Activated CD4-positive, alpha-beta T cell treated with anti-CD3 and anti-CD28 coated beads, Interleukin-2, Interleukin-6, amounts not matched to agents 100 ng/mL and 50 ng/mL, durations not matched to agents 16 hours and 8 hours (primary cell): ENCODE results near the gene RYR2.

Experiments
- DNase-seq: peaks from one replicate; pipeline ENCODE4 v3.0.0-alpha.2; 2020

Gene RYR2

DNA sequence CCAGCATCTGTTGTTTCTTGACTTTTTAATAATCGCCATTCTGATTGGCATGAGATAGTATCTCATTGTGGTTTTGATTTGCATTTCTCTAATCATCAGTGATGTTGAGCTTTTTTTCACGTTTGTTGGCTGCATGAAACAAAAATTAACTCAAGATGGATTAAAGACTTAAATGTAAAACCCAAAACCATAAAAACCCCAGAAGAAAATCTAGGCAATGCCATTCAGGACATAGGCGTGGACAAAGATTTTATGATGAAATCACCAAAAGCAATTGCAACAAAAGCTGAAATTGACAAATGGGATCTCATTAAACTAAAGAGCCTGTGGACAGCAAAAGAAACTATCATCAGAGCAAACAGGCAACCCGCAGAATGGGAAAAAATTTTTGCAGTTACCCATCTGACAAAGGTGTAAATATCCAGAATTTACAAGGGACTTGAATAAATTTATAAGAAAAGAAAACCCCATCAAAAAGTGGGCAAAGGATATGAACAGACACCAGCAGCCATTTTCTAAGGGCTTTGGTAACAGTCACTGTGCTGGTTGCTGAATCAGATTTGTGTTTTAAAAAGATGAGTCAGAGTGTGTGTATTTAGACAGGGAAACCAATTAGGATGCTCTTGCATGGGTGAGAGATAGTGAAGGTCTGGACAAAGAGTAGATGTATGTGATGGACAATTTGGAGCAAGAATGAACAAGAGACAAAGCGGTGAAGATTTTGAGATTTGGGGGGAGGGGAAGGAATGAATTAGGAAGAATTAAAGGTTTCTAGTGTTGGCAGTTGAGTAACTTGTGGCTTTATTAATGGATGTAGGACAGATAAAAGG, 110.7 kb downstream of the RYR2 start:
- no peak for DNase-seq

DNA sequence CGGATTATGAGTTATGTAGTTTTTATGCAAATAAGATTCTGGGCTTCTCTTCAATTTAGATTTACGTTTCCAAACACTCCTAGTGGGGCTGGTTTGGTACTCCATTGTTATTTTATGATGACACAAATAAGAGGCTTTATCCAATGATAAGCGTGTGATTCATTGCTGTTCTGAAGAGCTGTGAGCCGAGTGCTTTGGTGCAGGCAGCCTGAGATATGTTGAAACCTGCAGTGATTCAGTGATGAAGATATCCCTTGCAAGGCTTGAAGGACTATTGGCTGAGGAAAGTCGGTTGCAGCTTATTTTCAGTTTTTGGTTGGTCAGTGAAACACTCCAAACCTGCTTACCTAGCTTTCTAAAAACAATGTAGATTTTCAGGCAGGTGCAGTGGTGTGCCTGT, 112.2 kb downstream of the RYR2 start:
- no peak for DNase-seq

DNA sequence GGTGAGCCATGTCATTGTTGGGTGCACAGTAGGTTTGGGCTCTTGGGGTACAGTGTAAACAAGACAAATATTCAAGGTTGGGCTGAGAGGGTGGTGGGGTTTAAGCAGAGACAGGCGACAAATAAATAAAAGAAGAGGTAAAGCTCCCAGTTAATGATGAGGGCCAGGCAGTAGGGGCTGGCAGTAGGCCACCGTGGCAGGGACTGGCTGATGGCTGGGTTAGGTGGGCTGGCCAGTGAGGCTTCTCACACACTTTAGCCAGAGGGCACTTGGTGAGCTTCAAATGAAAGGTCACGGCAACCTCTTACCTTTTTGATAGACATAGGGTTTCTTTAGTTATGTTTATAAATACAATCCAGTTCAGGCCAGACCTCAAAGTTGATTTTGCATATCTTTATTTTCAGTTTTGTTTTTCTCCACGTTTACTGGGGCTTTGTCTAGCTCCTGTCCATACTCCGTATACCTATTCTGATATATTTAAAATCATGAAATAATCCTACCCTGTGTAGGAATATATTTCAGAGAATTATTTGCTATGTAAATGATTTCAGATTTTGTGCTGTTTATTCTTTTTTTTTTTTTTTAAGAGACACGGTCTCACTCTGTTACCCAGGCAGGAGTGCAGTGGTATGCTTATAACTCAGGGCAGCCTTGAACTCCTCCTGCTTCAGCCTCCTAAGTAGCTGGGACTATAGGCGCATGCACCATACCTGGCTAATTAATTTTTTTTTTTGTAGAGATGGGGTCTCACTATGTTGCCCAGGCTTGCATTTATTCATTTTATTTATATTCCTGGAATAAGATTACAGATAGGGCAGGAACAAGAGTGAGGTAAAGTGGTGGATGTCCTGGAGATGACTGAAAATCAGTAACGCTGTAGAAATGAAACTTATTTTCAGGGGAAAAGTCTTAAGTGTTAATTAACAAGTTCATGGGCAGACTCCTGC, 122.7 kb downstream of the RYR2 start:
- no peak for DNase-seq

DNA sequence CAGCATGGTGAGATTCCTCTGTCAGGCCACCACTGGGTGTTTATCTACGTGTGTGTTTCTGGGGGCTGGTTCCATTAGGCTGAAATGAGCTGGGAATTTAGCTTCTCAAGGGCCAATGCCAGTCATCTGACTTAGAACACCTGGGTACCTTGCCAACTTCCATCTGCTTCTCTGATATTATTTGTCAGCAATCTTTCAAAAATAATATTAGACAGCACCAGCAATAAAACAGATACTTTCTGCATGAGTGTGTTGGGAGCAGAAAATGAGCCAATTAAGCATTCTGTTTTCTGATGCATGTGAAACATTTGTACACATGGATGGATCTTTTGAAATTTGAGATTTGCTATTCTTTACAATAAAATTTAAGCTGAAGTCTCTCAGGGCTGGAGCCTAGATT, 124.1 kb downstream of the RYR2 start:
- no peak for DNase-seq

DNA sequence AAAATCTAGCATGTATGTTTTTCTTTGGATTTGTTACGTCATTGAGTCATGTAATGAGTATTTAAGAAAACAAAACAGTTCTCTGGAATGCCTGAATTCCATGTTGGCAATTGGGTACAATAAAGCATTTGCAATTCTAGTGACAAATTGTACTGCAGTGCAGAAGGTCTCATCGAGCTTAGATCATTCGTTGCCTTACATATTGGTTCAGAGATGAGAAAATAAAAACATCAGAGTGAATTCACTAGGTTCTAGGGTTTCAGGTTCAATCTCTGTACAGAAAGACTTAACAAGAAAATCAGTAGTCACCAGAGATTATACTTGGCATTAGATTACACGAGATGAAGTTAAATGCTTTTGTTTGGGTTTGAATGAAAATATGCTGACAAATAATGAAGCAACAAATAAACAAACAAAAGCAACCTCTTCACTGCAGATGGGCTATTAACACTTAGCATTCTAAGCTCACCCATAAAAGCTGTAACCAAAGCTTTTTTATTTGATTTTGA, 124.7 kb downstream of the RYR2 start:
- DNase-seq = no peak

DNA sequence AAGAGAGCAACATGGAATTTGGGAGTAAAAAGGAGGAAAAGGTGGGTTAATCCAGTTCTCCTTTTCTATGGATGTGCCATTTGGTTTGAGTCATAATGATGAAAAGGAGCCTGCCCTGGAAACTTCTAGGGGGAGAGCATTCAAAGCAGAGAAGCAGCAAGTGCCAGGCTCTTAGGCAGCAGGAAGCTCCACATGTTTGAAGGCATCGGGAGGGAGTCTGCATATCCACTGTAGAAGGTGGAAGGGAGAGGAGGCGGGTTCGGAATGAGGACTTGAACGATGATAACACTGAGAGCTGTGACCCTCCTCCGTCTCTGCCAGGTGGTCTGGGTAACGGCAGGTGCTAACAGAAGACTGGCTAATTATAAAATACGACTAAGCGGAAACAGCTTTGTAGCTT, 128.2 kb downstream of the RYR2 start:
- no peak for DNase-seq

DNA sequence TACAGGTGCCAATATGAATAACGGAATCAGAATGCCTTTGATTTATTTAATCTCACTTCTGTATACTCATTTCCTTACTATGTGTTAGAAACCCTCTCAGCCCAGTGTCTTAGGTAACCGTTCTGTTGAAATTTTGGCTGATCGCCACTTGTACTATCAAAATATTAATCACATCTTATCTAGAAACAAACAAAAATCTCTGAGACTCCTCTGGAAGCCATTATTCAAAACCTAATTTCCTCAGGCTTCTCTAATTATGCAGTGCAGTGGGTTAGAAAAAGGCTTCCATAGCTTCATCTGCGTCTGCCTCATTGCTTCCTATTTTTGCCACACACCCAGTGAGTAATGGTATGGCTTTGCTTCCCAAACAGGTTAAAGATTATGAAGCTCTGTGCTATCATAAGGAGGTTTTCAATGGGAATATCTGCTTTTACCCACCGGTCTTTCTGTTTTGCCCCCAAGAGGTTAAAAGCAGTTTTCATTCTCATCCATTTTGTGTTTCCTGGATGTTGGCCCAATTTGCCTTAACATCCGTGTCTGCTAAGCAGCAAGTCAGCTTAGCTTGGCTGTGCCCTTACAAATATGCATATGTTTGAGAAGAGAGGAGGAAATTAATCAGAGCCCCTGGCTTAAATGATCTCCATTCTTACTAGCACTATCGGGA, 129.6 kb downstream of the RYR2 start:
- DNase-seq = no peak

DNA sequence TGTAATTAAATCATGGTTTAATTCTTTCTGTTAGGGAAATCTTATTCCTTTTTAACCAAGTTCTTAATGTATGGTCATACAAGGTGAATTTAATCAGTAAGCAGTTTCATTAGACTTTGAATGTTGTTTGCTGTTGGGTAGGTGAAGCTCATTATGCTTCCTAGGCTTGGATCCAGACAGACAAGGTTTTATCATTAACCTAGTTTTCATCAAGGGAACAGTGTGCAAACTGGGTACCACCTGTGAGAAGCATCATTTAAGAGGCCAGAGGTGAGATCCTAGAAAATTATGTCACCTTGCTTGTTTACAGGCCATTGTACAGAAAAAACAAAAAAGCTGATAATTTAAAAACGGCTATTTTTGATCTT, 130.1 kb downstream of the RYR2 start:
- no peak for DNase-seq

DNA sequence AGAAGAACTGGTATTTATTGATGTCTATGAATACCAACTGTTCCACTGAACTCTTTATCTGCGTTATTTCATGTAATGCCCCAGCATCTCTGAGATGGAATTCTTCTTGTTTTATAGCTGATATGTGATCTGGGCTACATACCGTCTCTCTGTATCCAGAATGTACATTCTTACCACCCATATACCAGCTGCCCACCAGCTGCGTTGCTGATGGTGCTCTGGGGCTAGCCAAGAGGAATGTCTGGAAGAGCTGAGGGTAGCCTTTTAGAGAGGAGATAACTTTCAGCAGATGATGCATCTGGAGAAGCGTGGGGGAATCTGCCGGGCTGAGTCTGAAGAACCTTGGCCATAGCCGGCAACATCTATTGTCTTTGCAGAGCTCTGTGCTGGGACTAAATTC, 137.5 kb downstream of the RYR2 start:
- no peak for DNase-seq

DNA sequence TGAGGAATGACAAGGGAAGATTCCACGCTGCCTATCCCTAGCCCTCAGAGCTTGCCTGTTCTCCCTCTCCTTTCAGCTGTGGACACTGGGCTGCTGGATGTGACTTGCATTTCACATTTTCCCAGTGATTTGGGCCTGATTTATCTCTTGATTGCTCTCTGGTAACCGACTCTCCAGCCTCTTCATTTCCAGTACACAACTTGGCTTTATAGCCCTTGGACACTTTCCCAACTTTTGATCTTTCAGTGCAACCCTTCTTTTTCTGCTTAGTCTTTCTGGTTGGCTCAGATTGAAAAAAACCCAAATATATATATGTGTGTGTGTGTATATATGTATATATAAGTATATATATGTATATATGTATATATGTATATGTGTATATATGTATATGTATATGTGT, 138.3 kb downstream of the RYR2 start:
- DNase-seq = no peak

DNA sequence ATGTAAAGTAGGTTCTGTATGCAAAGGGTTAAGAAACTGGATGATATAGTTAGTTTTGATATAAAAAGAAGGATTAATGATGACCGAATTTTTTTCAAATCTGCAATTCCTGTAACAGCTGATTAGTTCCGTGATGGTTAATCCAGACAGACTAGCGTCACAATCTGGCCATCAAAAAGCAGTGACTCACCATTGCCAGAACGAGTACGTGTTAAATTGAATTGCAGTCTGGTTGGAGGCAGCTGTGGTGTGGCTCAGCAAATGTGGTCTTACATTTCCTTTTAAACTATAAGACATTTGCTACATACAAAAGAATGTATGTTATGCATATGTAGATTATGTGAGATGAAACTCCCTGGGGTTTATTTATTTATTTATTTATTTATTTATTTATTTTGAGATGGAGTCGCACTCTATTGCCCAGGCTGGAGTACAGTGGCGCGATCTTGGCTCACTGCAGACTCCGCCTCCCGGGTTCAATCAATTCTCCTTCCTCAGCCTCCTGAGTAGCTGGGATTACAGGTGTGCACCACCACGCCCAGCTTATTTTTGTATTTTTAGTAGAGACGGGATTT, 139.8 kb downstream of the RYR2 start:
- no peak for DNase-seq

DNA sequence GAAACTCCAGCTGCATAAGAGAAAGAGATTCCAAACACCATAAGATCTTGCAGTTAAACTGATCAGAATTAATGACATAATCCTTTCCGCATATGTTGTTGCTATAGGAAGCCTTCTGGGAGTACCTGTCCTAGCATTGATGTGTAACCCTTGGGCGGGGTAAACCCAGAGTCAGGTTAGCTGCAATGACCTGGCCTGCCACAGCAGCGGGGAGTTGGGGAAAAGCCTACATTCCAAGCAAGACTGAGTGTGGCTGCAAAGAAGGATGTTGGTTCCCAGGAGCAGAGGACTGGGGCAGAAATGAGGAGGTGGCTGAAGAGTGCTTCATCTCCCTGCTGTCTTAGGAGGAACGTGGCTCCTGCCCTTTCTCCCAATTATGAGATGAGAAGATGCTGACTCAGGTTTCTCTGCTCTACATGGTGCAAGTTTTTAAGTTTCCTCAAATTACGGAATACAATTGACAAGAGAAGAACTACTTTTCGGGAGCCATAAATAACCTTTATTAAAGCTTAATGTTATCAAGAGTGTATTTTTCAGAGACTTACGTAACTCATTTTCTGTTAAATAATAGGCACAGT, 142.1 kb downstream of the RYR2 start:
- DNase-seq = no peak

DNA sequence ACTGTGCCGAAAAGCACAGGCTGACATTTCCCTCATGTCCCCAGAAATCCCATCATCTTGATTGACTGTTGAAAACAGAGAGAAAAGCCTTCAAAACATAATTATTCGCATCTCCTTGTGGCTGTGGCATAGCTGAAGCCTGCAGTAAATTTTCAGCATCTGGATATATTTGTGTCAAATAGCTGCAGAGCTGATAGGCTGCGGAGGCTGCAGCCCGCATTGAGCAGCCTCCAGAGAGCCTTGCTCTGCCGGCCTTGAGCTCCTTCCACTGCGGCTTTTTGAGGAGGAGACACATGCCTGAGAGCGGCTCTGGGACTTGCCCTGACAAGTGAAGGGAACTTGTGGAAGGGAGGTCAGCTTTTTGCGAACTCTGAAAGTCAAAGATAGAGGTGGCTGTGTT, 144.7 kb downstream of the RYR2 start:
- DNase-seq = no peak

DNA sequence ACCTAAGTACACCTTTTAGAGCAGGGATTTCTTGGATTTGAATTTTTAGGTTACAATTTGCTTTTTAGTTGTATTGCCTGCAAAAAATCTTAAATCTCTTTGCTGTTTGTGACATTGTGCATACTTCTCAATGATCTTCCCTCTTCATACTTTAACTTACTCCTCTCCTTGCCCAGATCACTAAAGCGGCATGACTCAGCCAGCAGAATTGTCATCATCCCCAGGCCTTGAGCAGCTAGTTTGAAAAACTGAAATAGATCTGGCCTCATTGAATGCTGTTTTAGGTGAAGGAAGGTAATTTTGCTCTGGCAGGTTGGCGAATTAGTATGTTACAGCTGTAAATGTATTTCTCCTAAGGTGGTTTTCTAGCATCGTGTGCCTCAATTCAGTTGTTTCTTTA, 145.9 kb downstream of the RYR2 start:
- DNase-seq = no peak

DNA sequence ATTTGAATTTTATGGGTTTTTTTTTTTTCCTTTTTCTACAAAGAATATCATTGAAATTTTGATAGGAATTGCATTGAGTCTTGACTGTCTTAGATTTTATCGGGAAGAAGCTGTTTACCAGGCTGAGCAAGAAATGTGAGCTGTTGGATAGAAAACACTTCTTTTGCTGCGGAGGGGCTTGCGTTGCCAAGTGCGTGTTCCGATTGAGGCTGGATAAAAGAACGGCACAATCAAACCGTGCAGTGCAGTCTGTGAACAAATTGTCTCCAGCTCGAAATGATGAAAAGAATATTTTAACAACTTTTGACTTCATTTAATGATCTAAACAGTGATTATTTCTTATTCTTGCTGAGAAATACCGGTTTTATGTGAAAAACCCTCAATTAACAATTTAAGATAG, 149.4 kb downstream of the RYR2 start:
- no peak for DNase-seq

DNA sequence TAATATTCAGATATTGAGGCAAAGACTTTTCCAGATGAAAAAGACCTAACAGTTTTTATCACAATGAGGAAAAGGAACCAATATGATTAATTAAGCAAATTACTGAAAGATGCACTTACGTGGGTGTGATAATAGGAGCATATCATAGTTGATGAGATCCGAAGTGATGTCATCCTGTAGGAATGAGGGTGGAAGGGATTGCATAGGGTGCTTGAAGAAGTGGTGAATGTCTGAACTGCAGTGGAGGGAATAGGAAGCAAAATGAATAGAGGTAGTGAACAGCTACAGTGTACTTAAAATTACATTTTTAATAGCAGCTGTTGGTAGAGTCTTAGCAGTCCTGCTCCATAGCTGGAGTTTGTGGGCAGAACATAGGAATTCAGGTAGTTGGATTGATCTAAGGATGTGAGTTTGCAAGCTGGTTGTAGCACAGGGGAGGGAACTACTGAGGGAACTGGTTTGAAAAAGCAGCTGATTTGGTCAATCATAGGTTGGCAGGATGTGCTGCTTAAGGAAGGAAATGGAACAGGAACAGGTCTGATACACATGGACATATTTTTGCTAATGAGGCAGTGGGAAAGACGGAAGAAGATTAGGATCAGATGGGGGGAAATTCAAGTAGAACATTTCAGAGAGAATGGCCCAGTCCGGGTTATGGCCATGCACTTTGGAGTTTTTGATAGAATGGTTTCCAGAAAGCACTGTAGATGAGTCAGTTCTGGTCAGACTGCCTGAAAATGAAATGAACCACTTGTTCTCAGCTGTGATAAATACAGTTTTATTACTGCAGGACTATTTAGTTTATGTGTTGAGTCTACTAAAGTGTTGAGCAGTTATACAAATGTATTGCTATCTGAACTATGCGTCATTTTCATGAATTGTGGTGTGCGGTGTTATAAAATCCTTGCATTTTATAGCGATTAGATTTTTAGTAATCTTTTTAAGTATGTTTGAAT, 155.8 kb downstream of the RYR2 start:
- no peak for DNase-seq

DNA sequence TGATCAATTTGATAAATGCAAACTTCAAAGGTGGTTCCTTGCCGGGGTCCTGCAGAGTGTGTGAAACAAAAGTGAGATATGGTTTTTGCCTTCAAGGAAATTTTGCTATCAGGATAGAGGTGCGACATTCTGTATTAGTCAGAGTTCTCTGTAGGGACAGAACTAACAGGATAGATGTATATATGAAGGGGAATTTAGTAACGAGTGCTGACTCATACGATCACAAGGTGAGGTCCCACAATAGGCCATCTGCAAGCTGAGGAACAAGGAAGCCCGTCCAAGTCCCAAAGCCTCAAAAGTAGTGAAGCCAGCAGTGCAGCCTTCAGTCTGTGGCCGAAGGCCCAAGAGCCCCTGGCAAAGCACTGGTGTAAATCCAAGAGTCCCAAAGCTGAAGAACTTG, 157.0 kb downstream of the RYR2 start:
- peak; percentile 31 for DNase-seq

DNA sequence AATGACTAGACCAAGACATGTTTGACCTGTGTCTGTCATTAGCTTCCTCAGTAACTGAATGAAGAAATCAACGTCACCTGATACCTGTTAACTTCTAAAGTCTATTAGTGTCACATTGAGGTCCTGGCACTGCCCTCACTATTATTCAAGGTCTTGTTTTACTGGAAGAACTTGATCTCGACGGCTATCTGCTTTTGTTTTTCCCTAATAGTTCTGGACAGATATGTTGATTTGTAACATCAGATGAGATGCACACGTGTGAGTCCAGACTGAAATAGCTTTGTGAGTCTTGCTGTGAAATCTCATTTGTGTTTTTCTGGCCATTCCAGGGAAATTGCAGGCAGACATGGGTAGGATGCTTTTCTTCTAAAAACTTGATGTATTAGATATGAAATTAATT, 159.2 kb downstream of the RYR2 start:
- DNase-seq = no peak

DNA sequence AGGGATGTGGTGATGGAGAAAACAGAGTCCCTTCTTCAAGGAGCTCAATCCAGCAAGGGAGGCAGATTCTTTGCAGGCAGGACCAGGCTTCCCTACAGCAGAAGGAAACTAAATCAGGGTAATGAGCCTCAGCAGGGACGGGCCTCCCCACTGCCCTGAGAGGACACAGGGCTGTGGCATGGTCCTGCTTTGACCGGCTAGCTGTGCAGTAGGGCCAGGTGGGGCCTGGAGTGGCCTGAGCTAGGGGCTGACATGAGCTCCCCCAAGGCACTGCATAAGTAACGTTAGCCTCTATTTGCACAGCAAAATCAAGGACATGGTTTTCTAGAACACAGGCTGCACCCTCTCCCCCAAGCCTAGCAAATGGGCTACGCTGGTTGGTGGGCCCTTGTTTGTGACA, 162.9 kb downstream of the RYR2 start:
- no peak for DNase-seq

DNA sequence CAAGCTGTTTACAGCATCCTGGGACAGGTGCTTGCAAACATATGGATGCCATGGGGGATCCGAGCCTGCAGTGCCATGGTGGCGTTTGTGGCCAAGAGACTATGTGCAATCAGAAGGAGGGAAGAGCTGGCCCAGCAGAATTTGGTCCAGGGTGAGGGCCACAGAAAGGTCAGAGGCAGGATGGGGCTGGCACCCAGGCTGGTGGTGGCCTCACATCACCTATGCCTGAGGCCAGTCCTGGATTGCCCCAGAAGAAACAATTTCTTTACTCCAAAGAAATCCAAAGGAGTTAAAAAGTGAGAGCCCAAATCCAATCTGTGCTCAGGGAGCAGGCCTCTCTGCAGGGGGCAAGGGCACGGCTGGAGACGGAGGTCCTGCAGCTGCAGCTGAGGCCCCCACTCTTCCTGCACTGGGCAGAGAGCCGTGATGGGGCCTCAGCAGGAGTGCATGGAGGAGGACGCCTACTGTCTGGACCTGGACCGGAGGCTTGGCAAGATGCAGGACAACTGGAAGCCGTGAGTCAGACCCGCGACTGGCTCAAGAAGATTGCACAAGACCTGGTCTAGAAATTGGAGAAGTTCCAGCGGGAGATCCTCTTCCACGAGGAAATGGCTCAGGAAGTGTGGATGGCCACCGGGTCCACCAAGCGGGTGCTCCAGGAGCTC, 163.5 kb downstream of the RYR2 start:
- no peak for DNase-seq

DNA sequence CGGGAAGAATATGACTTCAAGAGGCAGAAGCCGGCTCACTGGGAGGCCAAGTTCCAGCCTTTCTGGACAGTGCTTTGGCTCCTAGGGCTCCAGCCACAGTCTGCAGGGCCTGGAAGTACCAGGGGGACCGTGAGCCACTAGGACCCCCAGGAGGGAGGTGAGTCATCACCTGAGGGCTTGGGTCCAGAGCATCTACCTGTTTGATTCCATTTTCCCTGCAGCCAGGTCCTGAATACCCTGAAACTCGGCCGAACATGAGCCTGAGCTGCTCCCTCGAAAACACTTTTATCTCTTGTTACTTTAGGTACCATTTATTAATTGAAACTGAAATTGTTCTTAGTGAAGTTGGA, 164.1 kb downstream of the RYR2 start:
- DNase-seq = no peak
